AG08395 (cell line): ENCODE results near the gene HSDL2.
"Not testable (repeated sequence)": the region's sequence is repeated elsewhere in the genome, so short reads cannot be mapped to it uniquely, and the experiment has no call there.

ENCODE experiments used
- DNase-seq: peaks from one replicate; pipeline ENCODE4 v3.0.0; 2012; ENCODE audit warnings: mixed read lengths, low spot score

HSDL2 gene

DNA sequence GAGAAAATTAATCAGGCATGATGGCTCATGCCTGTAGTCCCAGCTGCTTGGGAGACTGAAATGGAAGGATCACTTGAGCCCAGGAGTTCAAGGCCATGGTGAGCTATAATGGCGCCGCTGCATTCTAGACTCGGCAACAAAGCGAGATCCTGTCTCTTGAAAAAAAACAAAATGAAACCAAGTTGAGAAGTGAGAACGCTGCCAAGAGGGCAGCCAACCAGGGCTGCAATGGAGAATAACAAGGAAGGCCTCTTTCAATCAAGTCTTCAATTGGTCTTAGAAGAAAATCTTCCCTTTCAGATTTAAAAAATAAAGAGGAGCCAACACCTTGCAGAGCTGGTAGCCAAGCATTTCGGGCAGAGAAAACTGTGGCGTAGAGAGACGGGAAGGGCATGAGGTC lies 121.4 kb downstream of the HSDL2 start:
- no peak for DNase-seq

DNA sequence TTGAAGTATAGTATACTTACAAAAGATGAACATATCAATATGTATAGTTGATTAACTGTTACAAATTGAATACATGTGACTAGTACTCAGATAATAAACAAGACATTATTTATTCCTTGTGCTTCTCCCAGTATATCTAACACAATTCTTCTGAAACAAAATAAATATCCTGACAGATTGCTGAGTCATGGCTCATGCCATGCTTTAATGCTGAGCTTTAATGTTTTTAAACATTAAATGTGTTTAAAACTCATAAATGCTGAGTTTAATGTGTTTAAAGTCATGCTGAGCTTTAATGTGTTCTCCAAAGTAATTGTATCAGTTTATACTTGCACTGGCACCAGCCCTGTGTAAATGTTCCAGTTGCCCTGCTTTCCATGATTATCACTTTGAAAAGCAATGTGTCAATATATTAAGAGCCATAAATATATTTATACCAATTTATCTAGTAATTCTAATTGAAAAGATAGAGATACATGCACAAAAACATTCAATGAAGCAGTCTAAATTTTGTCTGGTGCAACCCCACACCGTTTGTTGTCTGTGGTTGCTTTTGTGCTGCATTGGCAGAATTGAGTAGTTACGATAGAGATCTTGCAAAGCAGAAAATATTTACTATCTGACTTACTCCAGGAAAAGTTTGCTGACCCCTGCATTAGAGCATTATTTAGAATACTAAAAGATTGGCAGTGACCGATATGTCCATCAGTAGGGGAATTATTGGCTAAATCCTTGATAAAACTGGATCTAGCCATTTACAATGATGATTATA lies 122.5 kb downstream of the HSDL2 start:
- no peak for DNase-seq

DNA sequence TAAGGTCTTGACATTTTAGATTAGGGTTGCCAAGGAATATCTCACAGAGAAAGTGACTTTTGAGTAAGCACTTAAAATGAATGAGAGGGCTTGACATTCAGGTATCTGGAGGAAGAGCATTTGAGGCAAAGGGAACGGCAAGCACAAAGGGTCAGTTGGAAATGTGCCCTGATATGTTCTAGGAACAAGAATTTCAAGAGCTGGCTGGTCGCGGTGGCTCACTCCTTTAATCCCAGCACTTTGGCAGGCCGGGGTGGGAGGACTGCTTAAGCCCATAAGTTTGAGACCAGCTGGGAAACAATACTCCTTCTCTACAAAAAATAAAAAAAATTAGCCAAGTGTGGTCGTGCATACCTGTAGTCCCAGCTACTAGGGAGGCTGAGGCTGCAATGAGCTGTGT lies 123.3 kb downstream of the HSDL2 start:
- no peak for DNase-seq

DNA sequence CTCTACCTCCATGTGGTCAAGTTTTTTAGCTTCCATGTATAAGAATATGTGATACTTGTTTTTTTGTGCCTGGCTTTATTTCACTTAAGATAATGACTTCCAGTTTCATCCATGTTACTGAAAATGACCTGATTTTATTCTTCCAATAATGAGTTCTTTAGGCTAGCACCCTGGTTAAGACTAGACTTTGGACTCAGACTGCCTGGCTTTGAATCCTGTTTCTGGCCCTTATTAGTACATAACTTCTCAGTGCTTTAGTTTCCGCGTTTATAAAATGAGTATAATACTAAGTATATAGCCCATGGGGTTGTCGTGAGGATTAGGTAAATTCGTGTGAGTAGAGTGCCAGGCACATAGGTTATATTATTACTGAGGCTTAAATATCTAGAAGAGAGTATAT lies 125.2 kb downstream of the HSDL2 start:
- DNase-seq = no peak

DNA sequence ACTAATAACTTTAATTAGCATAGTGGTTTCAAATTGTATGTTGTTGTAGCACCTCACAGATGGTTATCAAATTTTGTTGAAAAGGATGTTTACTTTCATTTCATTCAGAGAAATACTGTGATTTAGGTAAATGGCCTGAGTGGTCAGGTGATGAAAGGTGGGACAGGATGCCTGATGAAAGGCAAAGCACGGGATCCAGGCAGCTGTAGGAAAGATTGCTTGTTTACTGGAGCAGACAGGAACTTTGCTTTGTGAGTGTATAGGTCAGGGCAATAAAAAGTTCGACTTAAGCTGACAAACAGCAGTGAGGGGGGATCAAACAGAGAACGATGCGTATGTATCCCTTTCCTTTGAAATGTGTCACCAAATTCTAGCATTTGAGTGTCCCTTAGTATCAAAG lies 125.7 kb downstream of the HSDL2 start:
- DNase-seq = no peak

DNA sequence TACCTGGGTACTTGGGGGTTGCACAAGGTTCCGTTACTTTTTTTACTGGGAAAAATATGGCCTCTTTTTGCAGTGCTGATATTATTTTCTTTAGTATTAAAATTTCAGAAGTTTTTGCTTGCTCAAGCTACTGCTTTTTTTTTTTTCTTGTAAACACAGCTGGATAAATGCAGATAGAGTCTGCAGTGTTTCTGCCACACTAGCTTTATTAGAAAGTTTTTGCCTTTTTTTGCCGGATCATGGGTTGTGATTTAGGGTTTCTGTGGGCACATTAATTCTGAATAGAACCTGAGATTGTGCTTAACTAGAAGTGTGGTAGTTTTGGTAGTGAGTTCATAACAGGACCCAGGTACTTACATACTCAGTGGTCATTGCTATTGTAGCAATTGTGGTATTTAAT lies 126.7 kb downstream of the HSDL2 start:
- DNase-seq = no peak

DNA sequence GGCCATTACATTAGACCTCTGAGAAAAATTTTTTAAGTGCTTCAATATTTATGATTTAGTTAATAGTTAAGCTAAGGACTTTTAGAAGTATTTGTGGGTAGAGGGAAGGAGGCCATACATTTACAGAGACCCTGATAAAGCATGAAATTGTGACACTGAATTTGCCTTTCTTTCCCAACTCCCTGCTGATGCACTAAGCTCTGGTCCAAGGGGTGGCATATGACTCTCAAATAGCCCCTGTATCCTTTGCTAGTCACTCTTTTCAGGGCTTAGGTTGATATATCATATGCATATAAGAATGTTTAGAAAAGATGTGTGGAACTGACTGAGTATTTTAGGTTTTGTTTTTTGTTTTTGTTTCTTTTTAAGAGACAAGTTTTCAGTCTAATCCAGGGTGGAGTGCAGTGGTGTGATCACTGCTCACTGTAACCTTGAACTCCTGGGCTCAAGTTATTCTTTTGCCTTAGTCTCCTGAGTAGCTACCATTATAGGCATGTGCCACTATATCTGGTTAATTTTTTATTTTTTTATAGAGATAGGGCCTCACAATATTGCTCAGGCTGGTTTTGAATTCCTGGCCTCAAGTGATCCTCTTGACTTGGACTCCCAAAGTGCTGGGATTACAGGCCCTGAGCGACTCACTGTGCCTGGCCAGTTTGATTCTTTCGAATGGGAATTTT lies 127.2 kb downstream of the HSDL2 start:
- no peak for DNase-seq

DNA sequence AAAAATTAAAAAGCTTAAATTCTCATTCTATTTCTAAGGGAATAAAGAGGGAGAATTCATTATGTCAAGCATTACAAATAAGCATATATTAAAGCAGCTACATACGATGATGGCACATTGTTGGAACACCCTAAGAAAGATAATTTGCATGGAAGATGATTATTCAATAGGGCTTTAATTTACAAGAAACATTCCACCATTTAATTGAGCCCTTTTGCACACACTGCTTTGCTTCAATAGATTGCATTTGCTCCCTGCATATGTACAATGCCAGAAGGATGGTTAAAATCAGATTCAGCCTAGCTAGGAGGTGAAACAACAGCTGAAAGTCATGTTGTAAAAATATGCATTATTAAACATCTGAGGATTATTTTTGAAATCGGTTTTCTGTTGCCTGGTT lies 128.5 kb downstream of the HSDL2 start:
- no peak for DNase-seq

DNA sequence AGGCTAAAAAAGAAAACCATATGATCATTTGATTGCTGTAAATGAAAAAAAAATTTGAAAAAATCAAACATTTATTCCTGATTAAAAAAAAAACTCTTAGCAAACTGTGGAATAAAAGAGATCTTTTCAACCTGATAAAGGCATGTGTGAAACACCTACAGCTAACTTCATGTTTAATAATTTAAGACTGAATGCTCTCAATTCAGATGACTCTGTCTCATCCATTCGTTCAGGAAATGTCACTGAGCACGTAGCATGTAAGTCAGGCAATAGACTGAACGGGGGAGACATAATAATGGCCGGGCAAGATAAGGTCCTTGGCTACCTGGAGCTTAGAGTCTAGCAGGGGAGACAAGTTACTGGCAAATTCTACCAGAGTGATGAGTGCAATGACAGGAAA lies 132.5 kb downstream of the HSDL2 start:
- DNase-seq = not testable (repeated sequence)

DNA sequence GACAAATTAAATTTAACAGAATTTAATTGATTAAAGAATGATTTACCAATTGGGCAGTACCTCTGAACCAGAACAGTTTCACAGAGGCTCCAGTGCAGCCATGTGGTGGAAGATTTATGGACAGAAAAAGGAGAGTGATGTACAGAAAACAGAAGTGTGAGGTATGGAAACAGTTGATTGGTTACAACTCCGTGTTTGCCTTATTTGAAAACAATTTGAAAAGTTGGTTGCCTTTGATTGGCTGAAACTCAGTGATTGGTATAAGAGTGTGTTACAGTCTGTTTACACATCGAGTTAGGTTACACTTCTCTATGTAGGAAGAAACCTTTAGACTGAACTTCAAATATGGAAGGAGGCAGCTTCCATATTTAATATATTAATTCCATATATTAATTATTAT lies 136.9 kb downstream of the HSDL2 start:
- no peak for DNase-seq

DNA sequence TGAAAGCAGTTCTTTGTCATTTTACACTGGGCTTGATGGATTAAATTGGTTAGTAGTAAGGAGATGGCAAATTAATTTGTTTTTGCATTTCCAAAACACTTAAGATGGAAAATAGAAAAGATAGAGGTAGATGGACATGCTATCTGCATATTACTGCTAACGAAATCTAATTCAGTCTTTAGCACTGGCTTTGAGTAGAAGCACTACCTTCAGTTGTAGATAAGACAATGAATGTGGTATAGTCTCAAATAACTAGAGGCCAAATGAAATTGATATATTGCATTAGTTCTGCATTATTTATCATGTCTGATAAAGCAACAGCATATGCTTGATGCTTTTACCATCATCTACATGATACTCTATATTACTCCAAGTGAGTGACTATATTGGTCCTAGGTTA lies 140.2 kb downstream of the HSDL2 start:
- no peak for DNase-seq

DNA sequence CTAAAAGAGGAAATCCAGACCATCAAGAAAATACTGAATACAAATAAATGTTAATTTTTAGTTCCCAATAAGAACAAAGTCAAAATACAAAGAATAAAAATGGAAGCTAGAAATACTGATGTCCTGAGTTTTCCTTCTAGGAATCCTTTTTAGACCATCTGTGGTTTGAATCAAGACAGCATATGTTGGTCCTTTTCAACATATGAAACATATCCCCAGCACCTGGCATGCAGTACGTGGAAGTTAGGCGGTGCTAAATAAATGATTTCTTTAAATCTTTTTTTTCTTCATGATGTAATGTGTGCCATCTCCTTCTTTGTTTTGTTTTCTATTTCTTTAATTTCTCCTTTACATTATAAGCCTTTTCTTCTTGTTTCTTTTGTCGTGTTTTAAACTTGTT lies 140.7 kb downstream of the HSDL2 start:
- no peak for DNase-seq
